Astrocyte of the spinal cord (primary cell): ENCODE measurements around the gene PRKCA.

Experiments used
- DNase-seq: peaks from one replicate; pipeline ENCODE4 v3.0.0; 2011; ENCODE audit warnings: low read depth, low spot score
- H3K4me3 ChIP-seq: 2 replicates; pipeline ENCODE4 v1.5.1; 2011; ENCODE audit warnings: low read depth, mild to moderate bottlenecking, low read length, moderate library complexity
- in situ Hi-C: cut with HindIII; loops from 2 replicates; pipeline ENCODE4 v1.10.0; 2017; ENCODE audit warnings: low sequenced_read_pairs
- TF ChIP-seq, protein P1 (sequence below): IDR thresholded peaks from 2 replicates; pipeline ENCODE4 v1.5.1; 2012; ENCODE audit warnings: low read depth, mild to moderate bottlenecking, low read length, inconsistent platforms

Gene PRKCA

DNA sequence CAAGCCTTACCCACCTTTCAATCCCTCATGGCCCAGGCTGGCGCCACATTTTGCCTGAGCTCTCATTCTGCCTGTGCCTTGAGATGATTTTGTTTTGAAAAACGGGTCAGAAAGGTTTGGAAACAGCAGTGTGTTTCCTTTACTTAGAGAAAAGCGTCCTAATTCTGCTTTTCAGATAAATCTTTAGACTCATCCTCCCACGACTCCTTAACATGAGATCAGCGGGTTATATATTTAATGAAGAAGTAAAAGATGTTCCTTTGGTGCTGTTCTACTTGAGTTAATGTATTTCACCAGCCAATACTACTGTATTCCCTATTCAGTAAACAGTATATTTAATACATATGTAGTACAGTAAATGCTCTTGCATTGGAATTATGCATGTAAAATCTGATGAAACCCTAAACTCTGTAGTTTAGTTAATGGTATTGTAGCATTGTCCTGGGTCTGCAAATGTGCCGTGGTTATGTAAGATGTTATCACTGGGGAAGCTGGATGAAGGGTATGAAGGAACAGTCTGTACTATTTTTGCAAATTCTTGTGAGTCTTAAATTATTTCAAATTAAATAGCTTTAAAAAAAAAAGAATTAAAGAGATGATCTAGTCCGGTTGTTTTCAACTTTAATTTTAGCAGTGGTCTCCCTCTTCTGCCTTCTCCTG lies 333.1 kb downstream of the PRKCA start:
- TF ChIP-seq, protein P1, sequence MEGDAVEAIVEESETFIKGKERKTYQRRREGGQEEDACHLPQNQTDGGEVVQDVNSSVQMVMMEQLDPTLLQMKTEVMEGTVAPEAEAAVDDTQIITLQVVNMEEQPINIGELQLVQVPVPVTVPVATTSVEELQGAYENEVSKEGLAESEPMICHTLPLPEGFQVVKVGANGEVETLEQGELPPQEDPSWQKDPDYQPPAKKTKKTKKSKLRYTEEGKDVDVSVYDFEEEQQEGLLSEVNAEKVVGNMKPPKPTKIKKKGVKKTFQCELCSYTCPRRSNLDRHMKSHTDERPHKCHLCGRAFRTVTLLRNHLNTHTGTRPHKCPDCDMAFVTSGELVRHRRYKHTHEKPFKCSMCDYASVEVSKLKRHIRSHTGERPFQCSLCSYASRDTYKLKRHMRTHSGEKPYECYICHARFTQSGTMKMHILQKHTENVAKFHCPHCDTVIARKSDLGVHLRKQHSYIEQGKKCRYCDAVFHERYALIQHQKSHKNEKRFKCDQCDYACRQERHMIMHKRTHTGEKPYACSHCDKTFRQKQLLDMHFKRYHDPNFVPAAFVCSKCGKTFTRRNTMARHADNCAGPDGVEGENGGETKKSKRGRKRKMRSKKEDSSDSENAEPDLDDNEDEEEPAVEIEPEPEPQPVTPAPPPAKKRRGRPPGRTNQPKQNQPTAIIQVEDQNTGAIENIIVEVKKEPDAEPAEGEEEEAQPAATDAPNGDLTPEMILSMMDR = no peak
- DNase-seq = no peak
- in situ Hi-C loops = no loop called here
- no peak overlapping the region for H3K4me3 ChIP-seq

DNA sequence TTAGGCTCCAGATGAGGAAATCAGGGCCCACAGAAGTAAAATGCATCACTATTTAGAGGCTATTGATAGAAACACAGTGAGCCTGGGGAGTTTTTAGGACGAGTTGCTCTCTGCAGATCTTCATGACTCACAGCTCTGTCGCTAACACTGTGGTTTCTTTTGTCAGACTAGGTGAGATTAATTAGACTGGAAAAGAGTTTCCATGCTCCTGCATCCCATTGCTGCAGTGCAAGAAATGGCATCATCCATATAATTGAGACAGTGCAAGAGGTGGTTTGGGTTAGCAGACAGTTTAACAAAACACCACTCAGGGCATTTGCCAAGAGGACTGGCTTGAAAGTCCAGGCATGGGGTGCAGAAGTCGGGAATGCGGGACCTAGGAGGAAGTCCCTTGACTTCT lies 333.7 kb downstream of the PRKCA start:
- no peak overlapping the region for H3K4me3 ChIP-seq
- DNase-seq = peak; percentile 86
- TF ChIP-seq, protein P1 = no peak
- in situ Hi-C loops = no loop called here

DNA sequence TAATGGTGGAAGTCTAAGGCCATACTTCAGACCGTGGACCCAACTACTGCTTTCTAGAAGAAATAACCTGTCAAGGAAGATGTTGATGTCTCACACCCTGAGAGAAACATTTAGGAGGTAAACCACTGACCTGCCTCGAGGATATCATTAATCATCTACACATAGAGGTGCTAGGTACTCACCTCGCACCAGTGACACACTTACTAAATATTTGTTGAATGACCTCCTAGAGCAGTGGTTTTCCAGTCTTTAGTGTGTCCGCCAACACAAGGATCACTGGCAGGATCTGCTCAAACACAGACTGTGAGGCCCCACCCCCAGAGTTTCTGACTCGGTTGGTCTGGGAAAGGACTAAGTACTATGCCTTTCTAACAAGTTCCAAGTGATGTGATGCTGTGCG lies 335.1 kb downstream of the PRKCA start:
- no peak overlapping the region for H3K4me3 ChIP-seq
- TF ChIP-seq, protein P1 = no peak
- DNase-seq = no peak
- in situ Hi-C loops = no loop called here

GRCh38 chr17:66638707-66639479 lies 336.5 kb downstream of the PRKCA start:
- TF ChIP-seq, protein P1 = no peak
- no peak overlapping the region for H3K4me3 ChIP-seq
- in situ Hi-C loops = no loop called here
- no peak for DNase-seq

GRCh38 chr17:66643815-66644710 lies 341.6 kb downstream of the PRKCA start:
- in situ Hi-C loops = no loop called here
- DNase-seq = peak; percentile 40
- TF ChIP-seq, protein P1 = no peak
- H3K4me3 ChIP-seq = no peak overlapping the region

DNA sequence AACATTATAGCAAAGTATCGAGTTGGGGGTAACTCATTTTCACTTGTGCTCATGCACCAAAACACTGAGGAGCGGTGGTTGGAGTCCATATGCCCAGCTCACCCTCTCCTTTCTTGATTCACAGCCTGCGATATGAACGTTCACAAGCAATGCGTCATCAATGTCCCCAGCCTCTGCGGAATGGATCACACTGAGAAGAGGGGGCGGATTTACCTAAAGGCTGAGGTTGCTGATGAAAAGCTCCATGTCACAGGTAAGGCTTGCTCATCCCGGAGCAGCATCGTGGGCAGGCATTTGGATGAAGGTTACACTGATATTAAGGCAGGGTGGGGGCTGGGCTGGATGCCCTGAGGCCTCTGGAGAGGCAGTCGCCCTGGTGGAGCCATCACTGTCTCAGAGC lies 342.8 kb downstream of the PRKCA start:
- DNase-seq = no peak
- H3K4me3 ChIP-seq = no peak overlapping the region
- in situ Hi-C loops = no loop called here
- TF ChIP-seq, protein P1 = no peak
